MM.1S (cell line): Measurements from ENCODE around the gene NLRP11.

Source experiments
- EZH2 ChIP-seq: fragments of 300-600 bp; sonication (generic); optimal IDR thresholded peaks from 2 replicates; pipeline ENCODE3; 2017; ENCODE audit warnings: low read depth, mild to moderate bottlenecking, antibody characterized with exemption, low read length, mixed read lengths
- EZH2phosphoT487 ChIP-seq: fragments of 300-600 bp; sonication (generic); IDR thresholded peaks from 2 replicates; pipeline ENCODE4 v1.6.1; 2018; ENCODE audit warnings: antibody characterized with exemption, low read length
- TF ChIP-seq, protein P1 (sequence below): fragments of 300-600 bp; sonication (generic); IDR thresholded peaks from 2 replicates; pipeline ENCODE4 v1.5.1; 2016; ENCODE audit warnings: antibody characterized with exemption, low read length, mixed read lengths

DNA sequence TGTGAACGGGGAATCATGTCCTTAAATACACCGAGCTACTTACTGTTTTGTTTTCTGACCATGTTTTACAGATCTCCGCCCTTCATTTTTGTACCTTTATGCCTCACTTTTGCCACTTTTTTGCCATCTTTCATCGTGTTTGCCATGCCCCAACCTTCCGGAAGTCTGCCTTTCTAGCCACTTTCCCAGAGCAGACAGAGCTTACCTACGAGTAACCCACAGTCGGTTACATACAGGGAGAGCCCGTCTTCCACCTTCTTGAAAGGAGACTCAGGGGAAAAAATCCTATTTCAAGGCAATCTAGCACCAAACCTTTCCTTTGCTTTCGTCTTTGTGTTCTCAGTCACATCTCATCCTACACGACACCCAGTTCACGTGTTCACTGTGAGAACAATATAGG is 36.8 kb downstream of the NLRP11 start:
- TF ChIP-seq, protein P1, sequence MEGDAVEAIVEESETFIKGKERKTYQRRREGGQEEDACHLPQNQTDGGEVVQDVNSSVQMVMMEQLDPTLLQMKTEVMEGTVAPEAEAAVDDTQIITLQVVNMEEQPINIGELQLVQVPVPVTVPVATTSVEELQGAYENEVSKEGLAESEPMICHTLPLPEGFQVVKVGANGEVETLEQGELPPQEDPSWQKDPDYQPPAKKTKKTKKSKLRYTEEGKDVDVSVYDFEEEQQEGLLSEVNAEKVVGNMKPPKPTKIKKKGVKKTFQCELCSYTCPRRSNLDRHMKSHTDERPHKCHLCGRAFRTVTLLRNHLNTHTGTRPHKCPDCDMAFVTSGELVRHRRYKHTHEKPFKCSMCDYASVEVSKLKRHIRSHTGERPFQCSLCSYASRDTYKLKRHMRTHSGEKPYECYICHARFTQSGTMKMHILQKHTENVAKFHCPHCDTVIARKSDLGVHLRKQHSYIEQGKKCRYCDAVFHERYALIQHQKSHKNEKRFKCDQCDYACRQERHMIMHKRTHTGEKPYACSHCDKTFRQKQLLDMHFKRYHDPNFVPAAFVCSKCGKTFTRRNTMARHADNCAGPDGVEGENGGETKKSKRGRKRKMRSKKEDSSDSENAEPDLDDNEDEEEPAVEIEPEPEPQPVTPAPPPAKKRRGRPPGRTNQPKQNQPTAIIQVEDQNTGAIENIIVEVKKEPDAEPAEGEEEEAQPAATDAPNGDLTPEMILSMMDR: no peak
- TF ChIP-seq EZH2: no peak
- TF ChIP-seq EZH2phosphoT487: no peak
